Superior temporal gyrus (tissue), 1 donor: ENCODE results near the gene ARHGEF7.
A peak's percentile ranks its signal among the peaks of the same experiment; 100 is the strongest.

ENCODE experiments used
- DNase-seq: peaks from one replicate; pipeline ENCODE4 v3.0.0-alpha.2; 2016; ENCODE audit errors: extremely low spot score

ARHGEF7 gene

GRCh38 chr13:111111376-111111937 is 3.7 kb upstream of the ARHGEF7 start:
- no peak for DNase-seq

- DNase-seq, result no peak
Observed at GRCh38 chr13:111112196-111112595, 2.9 kb upstream of the ARHGEF7 start.

DNA sequence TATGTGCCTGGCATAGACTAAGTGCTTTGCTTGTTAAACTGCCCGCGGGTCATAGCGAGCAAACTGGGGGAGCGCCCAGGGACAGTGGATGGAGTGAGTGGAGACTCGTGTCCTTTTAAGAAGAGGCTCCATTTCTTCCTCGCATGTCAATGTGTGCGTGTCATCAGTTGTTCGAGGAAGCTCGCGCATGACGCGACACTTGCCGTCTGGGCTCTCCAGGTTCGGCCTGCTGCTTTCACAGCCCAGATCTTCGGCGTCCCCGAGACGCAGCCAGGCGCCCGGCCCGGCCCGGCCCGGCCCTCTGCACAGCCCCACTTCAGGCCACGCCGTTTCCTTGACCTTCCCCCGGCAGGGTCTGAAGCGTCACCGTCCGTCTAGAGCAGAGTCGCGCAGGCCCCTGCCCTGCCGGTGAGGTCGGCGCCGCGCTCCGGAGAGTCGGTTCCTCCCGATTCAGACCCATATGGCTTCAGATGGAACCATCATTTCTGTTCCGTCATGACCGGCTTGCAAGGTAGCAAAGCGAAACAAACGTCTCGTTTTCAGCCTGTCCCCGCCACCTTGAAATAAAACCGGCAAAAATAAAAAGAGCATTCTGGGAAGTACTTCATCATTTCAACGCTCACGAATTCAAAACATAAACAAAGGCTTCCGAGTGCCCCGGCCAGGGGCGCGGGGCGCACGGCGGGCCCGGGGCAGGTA is 599 bp upstream of the ARHGEF7 start:
- peak; percentile 26 for DNase-seq

GRCh38 chr13:111115965-111116521 is 933 bp downstream of the ARHGEF7 start:
- DNase-seq, result no peak

DNA sequence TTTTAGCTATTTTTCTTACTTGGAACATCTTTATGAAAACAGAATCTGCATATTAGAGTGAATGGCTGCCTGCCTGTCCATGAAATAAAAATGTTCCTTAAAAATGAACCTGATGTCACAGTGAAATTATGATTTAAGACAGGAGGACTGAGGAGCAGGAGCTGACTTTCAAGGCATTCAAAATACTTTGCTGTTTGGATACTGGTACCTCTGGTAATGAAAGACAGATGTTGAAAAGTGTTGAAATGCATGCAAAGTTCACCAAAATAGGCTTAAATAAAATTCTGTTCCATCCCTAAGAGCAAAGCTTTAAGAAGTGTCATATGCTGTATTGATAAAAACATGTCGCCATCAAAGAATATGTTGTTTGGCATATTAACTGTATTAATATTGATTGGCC is 1.7 kb downstream of the ARHGEF7 start:
- no peak for DNase-seq

- no peak for DNase-seq
Observed at GRCh38 chr13:111117289-111117688, 2.2 kb downstream of the ARHGEF7 start.

DNA sequence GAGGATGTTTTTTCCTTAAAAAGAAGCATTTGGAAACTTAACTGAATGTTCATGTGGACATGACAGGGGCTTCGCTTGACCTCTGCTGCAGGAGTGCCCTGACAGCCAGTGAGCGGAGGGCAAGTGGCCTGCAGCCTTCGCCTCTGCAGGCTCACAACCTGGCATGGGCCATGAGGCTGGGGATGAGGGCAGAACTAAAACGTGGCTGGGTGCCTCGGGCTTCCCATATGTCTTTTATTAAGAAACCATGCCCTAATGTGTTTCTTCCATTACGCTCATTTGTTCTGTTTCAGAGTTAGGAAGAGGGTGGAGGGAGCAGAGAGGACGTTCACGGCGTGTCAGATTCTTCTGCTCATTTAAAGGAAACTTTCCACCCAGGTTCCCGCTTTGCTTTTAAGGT is 2.9 kb downstream of the ARHGEF7 start:
- no peak for DNase-seq

- no peak for DNase-seq
Observed at GRCh38 chr13:111118898-111119607, 3.9 kb downstream of the ARHGEF7 start.

DNA sequence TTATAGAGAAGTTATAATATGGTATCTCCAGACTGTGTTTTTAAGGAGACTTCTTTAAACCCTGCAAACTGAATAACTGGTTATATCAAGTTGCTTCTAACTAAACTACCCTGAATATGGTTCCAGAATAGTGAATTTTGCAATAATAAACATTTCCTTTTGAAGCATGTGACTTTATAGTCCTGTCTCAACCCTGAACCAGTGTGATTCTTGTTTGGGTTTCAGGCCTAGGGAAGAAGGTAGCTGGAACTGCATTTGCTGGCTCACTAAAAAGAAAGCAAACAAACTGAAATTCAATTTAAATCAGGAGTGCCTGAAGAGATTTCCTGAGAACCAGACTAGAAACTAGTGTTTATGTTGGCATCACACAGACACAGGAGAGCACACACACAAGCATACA is 4.9 kb downstream of the ARHGEF7 start:
- DNase-seq, result no peak

DNA sequence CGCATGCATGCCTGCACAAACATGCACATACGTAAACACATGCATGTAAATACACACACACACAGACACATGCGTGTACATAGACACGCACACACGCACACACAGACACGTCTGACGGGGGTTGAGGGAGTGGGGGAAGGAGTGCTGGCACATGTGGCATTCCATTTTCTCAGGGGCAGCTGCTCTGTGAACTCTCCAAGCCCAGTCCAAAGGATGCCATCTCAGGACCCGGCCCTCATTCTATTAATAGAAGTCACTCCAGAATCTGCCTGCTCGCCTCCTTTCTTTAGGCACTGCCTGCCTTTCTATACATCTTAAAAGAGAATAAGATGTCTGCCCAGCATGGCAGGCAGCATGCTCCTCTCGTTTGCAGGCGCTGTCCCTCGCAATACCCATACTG is 5.3 kb downstream of the ARHGEF7 start:
- DNase-seq, result no peak

DNA sequence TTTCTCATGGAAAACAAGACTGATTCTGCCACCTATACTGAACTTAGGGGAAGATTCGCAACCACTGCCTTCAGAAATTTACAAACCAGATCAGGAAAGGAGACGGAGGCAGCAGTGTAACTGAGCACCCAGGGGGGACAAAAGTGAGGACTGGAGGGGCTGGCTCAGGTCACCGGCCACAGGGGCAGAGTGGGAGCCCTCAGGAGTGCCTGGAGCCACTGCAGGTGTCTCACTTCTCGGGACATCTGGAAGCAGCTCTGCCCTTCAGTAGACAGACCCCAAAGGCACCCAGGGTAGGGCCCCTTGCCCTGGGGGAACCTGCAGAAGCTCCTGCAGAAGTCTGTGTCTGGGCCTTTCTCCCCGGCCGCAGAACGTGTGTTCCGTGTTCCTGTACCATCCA is 5.8 kb downstream of the ARHGEF7 start:
- no peak for DNase-seq

- no peak for DNase-seq
Observed at GRCh38 chr13:111121506-111121905, 6.4 kb downstream of the ARHGEF7 start.

- DNase-seq, result no peak
Observed at GRCh38 chr13:111122056-111122455, 6.9 kb downstream of the ARHGEF7 start.

GRCh38 chr13:111122631-111123030 is 7.5 kb downstream of the ARHGEF7 start:
- no peak for DNase-seq

- DNase-seq, result no peak
Observed at GRCh38 chr13:111123221-111123620, 8.1 kb downstream of the ARHGEF7 start.

- DNase-seq, result no peak
Observed at GRCh38 chr13:111123649-111124048, 8.5 kb downstream of the ARHGEF7 start.

- DNase-seq, result no peak
Observed at GRCh38 chr13:111126509-111126908, 11.4 kb downstream of the ARHGEF7 start.

- DNase-seq, result no peak
Observed at GRCh38 chr13:111129465-111130115, 14.5 kb downstream of the ARHGEF7 start.

GRCh38 chr13:111130116-111130508 is 15.0 kb downstream of the ARHGEF7 start:
- DNase-seq, result no peak

DNA sequence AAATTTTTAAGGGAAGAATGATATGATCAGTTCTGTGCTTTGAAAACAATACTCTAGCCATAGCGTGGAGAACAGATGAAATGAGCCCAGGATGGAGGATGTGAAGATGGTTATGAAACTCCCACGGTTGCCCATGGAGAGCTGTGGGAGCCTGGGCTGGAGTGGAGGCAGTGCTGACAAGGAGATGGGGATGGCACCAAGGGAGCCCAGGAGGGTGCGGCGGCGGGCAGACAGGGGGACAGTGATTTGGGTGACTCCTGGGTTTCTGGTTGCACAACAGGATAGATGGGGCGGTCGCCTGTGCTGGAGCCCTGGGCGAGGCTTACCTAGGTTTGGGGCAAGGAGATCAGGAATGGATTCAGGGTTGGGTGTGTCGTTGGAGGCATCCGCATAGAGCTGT is 15.9 kb downstream of the ARHGEF7 start:
- no peak for DNase-seq

GRCh38 chr13:111131611-111132010 is 16.5 kb downstream of the ARHGEF7 start:
- no peak for DNase-seq

- no peak for DNase-seq
Observed at GRCh38 chr13:111132948-111133347, 17.8 kb downstream of the ARHGEF7 start.
